BE2C (cell line): ENCODE data around the gene SERPINI1.

Experiments
- DNase-seq: peaks from one replicate; pipeline ENCODE4 v3.0.0-alpha.2; 2020
- H3K27me3 ChIP-seq: fragments of 250-450 bp; sonication (Bioruptor Pico); 2 replicates; pipeline ENCODE4 v1.5.1; 2020; ENCODE audit warnings: mild to moderate bottlenecking
- H3K36me3 ChIP-seq: fragments of 250-450 bp; sonication (Bioruptor Pico); 2 replicates; pipeline ENCODE4 v1.5.1; 2020; ENCODE audit warnings: mild to moderate bottlenecking
- H3K4me1 ChIP-seq: fragments of 250-450 bp; sonication (Bioruptor Pico); 2 replicates; pipeline ENCODE4 v1.5.1; 2020
- H3K4me3 ChIP-seq: 2 replicates; pipeline ENCODE4 v1.5.1; 2011; ENCODE audit warnings: low read depth, low read length
- H3K9me3 ChIP-seq: fragments of 250-450 bp; sonication (Bioruptor Pico); 2 replicates; pipeline ENCODE4 v1.5.1; 2020
- CTCF ChIP-seq: IDR thresholded peaks from 2 replicates; pipeline ENCODE4 v1.5.1; 2012; ENCODE audit warnings: mild to moderate bottlenecking, low read depth, low read length

Gene SERPINI1

GRCh38 chr3:167718582-167718981 lies 16.9 kb upstream of the SERPINI1 start:
- H3K4me3 ChIP-seq = no peak overlapping the region
- H3K4me1 ChIP-seq = no peaks in the 10 kb centered on the region
- no peak for DNase-seq
- H3K9me3 ChIP-seq = no peaks in the 10 kb centered on the region
- no peaks in the 10 kb centered on the region for H3K27me3 ChIP-seq
- peaks cover 17% of the 10 kb centered on the region for H3K36me3 ChIP-seq
- TF ChIP-seq CTCF = no peak

GRCh38 chr3:167723025-167723512 lies 12.5 kb upstream of the SERPINI1 start:
- H3K4me1 ChIP-seq = no peaks in the 10 kb centered on the region
- H3K27me3 ChIP-seq = no peaks in the 10 kb centered on the region
- no peak overlapping the region for H3K4me3 ChIP-seq
- peaks cover 10% of the 10 kb centered on the region for H3K36me3 ChIP-seq
- no peak for TF ChIP-seq CTCF
- no peaks in the 10 kb centered on the region for H3K9me3 ChIP-seq
- DNase-seq = no peak

GRCh38 chr3:167723872-167724271 lies 11.6 kb upstream of the SERPINI1 start:
- Histone ChIP-seq H3K9me3 (no peaks in the 10 kb centered on the region), H3K27me3 (no peaks in the 10 kb centered on the region), H3K36me3 (peaks cover 2% of the 10 kb centered on the region), H3K4me3 (no peak overlapping the region), H3K4me1 (no peaks in the 10 kb centered on the region)
- TF ChIP-seq CTCF = no peak
- DNase-seq = no peak

GRCh38 chr3:167728176-167728575 lies 7.3 kb upstream of the SERPINI1 start:
- no peaks in the 10 kb centered on the region for H3K36me3 ChIP-seq
- H3K4me3 ChIP-seq = no peak overlapping the region
- DNase-seq = no peak
- no peaks in the 10 kb centered on the region for H3K4me1 ChIP-seq
- no peaks in the 10 kb centered on the region for H3K27me3 ChIP-seq
- TF ChIP-seq CTCF = no peak
- no peaks in the 10 kb centered on the region for H3K9me3 ChIP-seq

- Histone ChIP-seq H3K4me3 (no peak overlapping the region), H3K4me1 (no peaks in the 10 kb centered on the region)
These were observed 6.7 kb upstream of the SERPINI1 start for GRCh38 chr3:167728632-167729323.

More at GRCh38 chr3:167728632-167729323, 6.7 kb upstream of the SERPINI1 start:
- no peak for TF ChIP-seq CTCF
- DNase-seq = no peak
- H3K27me3 ChIP-seq = no peaks in the 10 kb centered on the region
- no peaks in the 10 kb centered on the region for H3K9me3 ChIP-seq
- H3K36me3 ChIP-seq = no peaks in the 10 kb centered on the region
